OCI-LY1 (cell line): Measurements from ENCODE around the gene CSF3R.

Experiments
- EZH2 ChIP-seq: fragments of 200-600 bp; sonication (generic), shearing (Covaris generic); IDR thresholded peaks from 2 replicates; pipeline ENCODE4 v1.8.0; 2017; ENCODE audit warnings: borderline replicate concordance, mixed run types, mild to moderate bottlenecking, antibody characterized with exemption, low read length, moderate library complexity, mixed read lengths
- TF ChIP-seq, protein P1 (sequence below): fragments of 200-600 bp; sonication (generic), shearing (Covaris generic); IDR thresholded peaks from 2 replicates; pipeline ENCODE4 v1.5.1; 2017; ENCODE audit warnings: mild to moderate bottlenecking, antibody characterized with exemption, low read length, moderate library complexity, mixed read lengths

- TF ChIP-seq, protein P1, sequence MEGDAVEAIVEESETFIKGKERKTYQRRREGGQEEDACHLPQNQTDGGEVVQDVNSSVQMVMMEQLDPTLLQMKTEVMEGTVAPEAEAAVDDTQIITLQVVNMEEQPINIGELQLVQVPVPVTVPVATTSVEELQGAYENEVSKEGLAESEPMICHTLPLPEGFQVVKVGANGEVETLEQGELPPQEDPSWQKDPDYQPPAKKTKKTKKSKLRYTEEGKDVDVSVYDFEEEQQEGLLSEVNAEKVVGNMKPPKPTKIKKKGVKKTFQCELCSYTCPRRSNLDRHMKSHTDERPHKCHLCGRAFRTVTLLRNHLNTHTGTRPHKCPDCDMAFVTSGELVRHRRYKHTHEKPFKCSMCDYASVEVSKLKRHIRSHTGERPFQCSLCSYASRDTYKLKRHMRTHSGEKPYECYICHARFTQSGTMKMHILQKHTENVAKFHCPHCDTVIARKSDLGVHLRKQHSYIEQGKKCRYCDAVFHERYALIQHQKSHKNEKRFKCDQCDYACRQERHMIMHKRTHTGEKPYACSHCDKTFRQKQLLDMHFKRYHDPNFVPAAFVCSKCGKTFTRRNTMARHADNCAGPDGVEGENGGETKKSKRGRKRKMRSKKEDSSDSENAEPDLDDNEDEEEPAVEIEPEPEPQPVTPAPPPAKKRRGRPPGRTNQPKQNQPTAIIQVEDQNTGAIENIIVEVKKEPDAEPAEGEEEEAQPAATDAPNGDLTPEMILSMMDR = no peak
- TF ChIP-seq EZH2 = no peak
Observed at GRCh38 chr1:36457691-36458090, 25.0 kb downstream of the CSF3R start.
